Activated naive CD8-positive, alpha-beta T cell (primary cell): ENCODE results near the gene NPPA.

Experiments
- H3K27ac Mint-ChIP-seq: one replicate; pipeline ENCODE4 v1.8.0; 2021; ENCODE audit warnings: mixed read lengths
- H3K27me3 Mint-ChIP-seq: one replicate; pipeline ENCODE4 v1.8.0; 2021; ENCODE audit warnings: mixed read lengths
- H3K36me3 Mint-ChIP-seq: one replicate; pipeline ENCODE4 v1.8.0; 2021; ENCODE audit warnings: mixed read lengths
- H3K4me1 Mint-ChIP-seq: one replicate; pipeline ENCODE4 v1.8.0; 2021; ENCODE audit warnings: low read depth, mixed read lengths
- H3K4me3 Mint-ChIP-seq: one replicate; pipeline ENCODE4 v1.8.0; 2021; ENCODE audit warnings: mild to moderate bottlenecking, mixed read lengths
- H3K9me3 Mint-ChIP-seq: one replicate; pipeline ENCODE4 v1.8.0; 2021; ENCODE audit warnings: low read depth, mixed read lengths

The NPPA gene

DNA sequence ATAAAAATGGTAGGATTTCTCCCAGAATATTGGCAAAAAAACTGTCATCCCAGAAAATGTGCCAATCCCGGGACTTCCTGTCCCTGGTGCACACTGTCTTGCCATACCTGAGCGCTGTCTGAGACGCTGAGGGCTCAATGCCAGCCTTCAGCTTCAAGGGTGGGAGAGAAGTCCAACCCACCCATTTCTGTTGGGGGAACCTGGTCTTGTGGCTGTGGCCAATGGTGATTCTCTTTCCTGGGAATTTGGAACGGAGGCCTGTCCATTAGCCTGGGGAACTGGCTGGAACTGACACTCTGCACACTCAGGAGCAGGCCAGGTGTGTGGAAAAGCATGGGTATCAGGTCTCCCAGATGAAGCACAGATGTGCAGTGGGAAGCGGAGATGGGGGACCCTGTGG, 48.5 kb downstream of the NPPA start:
- H3K9me3 Mint-ChIP-seq: no peaks in the 10 kb centered on the region
- peaks cover 28% of the 10 kb centered on the region for H3K4me1 Mint-ChIP-seq
- no peaks in the 10 kb centered on the region for H3K27me3 Mint-ChIP-seq
- H3K36me3 Mint-ChIP-seq: peaks cover 6% of the 10 kb centered on the region
- no peak overlapping the region for H3K27ac Mint-ChIP-seq
- no peak overlapping the region for H3K4me3 Mint-ChIP-seq

DNA sequence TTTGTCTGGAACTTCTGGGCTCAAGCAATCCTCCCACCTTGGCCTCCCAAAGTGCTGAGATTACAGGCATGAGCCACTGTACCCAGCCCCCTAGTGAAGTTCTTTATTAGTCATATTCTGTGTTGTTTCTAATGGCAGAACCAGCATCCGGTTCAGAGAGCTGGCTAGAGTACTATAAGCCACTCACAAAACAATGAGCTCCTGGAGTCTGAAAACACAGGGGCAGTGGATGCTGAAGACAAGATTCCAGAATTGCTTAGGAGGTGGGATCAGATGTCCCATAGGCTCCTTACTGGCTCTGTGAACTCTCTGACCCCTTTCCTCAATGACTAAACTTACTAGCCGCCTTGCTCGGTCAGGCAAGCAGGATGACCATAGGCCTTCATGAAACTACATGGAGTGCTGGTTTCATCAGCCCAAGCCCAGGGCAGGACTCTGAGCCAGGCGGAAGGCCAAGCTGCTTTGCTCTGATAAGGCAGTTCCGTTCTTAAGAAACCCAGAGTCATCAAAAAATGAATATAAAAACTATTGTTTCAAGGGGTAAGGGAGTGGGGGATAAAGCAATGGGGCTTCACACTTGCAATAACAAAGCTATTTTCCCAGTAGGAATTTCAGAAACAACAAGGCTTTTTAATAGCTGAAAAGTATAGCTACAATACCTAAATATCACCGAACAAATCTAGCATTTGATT, 49.9 kb downstream of the NPPA start:
- no peak overlapping the region for H3K27ac Mint-ChIP-seq
- peaks cover 14% of the 10 kb centered on the region for H3K4me1 Mint-ChIP-seq
- H3K27me3 Mint-ChIP-seq: no peaks in the 10 kb centered on the region
- H3K9me3 Mint-ChIP-seq: no peaks in the 10 kb centered on the region
- H3K36me3 Mint-ChIP-seq: peaks cover 6% of the 10 kb centered on the region
- no peak overlapping the region for H3K4me3 Mint-ChIP-seq

DNA sequence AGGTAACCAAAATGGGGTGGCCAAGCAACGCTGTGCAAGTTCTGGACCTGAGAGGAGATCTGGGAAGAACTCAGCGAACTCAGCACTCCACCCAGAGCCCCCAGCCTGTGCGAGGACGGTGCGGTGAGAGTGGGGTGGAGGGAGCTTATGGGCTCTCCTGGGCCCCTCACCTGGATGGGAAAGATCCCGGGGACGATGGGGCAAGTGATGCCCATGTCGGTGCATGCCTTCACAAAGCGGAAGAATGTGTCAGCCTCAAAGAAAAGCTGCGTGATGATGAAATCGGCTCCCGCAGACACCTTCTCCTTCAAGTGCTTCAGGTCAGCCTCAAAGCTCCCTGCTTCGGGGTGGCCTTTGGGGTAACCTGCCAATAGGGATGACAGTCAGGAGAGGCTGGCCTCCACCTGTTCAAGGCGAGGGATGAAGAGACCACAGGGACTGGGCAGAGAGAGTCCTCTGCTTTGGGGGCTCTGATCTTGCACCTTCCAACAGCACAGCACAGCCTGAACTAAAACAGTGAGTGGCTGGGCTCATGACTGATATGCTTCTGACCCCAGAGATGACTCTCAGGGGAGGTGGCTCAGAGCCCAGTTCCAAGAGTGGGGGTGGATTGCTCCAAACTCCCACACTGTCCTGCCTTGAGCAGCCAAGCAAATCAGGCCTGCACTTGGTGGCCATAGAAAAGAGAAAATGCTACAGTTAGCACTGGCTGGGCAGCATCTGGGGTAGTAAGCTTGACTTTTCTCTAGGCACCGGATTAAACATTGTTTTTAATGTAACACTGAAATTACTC, 51.4 kb downstream of the NPPA start:
- no peak overlapping the region for H3K4me3 Mint-ChIP-seq
- H3K9me3 Mint-ChIP-seq: no peaks in the 10 kb centered on the region
- no peaks in the 10 kb centered on the region for H3K27me3 Mint-ChIP-seq
- peaks cover 6% of the 10 kb centered on the region for H3K36me3 Mint-ChIP-seq
- H3K27ac Mint-ChIP-seq: no peak overlapping the region
- H3K4me1 Mint-ChIP-seq: peaks cover 1% of the 10 kb centered on the region
